Activated T-helper 9 cell treated with anti-CD3 and anti-CD28 coated beads, Interleukin-2, amount 50 U/mL, for 16 hours (primary cell): ENCODE data around the gene MVB12B.
A peak's percentile ranks its signal among the peaks of the same experiment; 100 is the strongest.

Experiments used
- DNase-seq: peaks from one replicate; pipeline ENCODE4 v3.0.0-alpha.2; 2020; ENCODE audit warnings: low read depth

Gene MVB12B

DNA sequence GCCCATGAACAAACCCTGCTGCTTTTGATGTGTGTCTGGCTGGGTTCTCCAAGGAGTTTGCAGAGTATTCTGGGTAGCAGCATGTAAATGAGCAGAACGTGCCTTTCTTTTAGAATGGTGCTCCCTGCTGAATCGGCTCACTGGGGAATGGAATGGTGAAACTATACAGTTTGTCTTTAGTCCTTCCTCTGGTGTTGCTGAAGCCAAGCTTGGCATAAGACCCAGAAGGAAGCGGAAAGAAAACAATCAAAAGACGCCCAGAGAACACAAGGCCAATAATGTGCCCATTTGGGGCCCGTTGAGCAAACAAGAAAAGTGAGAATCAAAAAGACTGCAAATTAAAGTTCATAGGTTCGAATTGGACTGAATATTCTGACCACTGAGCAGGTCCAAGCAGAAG is 60.1 kb downstream of the MVB12B start:
- DNase-seq = no peak

DNA sequence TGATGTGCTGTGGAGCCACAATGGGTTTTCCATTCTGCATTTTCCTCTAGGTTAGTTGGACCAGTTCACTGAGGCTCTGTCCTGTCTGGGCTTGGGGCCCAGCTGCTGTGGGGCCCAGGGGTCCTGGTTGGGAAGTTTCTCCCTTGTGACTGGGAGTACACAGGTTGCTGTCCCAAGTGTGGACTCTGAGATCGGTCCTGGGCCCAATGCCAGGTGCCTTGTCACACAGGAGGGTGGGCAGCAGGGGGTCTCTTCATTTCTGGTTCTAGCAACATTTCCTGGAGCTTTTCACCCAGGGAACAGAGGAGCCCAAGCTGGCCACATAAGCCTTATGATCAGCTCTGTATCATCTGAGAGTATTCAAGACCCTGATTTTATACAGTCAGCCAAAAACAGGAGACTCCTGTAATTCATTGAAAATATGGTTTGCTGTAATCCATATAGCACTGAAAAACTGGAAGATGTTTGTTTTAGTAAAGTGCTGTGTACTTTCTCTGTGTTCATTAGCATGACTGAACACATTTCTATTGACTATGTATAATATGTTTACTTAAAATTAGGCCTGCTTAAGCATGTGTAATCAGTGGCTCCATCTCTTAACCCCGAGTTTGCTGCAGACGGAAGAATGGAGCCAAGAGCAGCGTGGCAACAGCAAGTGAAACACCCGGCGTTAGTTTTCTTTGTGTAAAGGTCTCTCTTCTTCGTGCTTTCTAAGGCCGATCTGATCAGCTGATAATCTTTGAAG is 62.5 kb downstream of the MVB12B start:
- DNase-seq = no peak

DNA sequence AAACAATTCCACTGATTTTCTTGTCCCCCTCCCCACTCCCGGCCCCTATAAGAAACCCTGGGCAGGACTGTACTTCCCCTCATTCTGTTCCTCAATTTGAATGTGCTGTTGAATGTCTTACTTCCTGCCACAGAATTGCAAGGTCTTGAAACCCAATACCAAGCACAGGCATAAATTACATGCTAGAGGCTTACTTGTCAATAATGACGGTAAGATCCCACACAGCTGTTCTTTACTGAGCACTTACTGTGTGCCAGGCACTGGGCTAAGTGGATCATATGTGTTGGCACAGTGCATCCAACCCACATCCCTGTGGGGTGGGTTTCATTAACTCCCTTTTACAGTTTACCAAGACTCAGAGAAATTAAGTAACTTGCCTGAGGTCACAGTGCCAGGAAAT is 63.4 kb downstream of the MVB12B start:
- no peak for DNase-seq

DNA sequence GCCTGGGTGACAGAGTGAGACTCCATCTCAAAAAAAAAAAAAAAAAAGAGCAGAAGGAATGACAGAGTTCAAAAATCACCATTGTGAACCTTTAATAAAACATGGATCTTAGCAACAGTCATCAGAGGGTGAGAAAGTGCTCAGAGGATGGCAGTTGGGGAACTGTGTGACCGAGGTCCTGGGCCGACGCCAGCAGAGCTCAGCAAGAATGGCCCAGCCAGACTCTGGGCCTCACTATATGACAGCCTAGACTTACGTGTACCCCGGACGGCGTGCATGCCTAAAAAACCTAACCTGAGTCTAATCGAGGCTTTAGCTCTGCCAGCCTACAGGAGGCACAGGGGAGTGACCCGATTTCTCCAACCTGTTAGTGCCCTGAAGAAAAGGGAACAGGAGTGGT is 64.3 kb downstream of the MVB12B start:
- no peak for DNase-seq

DNA sequence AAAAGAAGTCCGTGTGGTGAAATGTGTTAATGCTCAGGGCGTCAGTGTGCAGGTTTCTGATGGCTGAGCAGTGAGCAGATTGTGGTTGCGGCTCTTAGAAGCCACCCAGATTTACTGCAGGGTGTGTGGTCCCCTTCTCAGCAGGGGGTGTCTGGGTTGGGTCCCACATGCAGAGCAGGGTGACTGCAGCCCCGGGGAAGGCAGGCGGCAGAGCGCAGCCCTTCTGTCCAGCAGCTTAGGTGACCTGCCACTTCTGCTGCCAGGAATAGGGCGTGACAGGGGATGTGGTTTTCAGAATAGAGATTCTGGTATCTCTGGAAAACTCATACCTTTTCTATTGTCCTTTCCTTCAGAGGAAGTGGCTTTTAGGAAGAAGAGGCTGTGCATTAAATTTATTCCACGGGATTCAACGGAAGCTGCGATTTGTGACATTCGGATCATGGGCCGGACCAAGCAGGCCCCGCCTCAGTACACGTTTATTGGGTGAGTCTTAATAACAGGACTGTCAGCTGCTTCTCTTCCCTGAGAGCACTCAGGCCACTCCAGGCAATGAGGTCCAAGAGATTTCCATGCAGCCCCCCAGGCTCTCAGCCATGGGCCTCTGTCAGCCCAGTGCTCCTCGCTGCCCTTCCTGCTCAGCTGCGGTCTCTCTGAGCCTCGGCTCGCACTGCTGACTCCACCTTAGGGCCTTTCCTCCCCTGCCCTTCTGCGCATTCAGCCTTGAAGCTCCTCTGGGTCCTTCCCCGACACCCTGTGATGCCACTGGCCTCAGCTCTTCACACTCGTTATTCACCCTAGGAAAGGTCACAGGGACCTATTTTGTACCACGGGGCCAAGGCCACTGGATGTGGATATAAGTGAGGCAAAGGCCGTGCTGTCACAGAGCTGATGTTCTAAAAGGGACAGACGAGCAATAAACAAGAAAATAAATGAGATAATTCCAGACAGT is 65.4 kb downstream of the MVB12B start:
- DNase-seq = no peak

DNA sequence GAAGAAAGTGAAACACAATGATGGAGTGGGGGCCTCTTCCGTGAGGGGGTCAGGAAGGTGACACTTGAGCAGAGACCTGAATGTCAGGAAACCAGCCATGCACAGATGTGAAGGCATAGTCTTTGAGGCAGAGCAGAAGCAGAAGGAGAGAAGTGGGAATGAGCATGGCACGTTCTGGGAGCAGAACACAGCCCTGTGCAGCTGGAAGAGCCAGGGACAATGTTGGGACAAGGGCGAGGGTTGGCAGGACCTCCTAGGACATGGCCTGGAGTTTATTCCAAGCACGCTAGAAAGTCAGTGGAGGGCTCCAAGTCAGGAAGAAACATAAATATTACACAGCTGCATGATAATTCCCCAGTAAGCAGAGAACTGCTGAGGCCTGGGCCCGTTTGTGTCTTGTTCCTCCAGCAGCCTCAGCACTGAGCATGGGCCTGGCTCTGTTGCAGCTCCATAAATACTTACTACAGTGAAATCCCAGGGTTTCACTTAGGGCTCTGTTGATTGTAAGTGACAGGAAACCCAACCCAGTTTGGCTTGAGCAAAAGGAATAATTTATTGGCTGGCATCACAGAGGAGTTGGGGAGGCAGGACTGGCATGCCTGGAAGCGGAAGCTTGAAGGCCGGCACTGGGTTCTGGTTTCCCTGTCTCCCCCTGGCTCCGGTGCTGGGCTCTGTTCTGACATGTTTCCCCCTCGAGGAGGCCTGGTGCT is 66.2 kb downstream of the MVB12B start:
- no peak for DNase-seq

DNA sequence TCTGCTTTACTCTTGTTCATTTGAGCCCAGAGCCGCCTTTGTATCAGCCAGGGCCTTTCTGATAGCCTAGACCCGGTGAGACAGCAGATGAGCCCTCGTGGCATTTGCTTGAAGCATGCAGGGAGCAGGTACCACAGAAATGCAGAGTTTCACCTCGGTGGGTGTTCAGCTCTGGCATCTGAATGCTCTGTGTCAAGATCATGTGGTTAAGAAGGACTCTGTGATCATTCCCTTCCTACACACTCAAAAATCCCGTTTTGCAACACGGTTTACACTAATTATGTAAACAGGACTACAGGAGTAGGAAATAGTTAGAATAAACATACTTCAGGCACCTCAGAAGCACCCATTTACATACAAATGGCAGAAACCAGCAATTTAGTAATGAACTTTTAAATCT is 67.2 kb downstream of the MVB12B start:
- DNase-seq = no peak

DNA sequence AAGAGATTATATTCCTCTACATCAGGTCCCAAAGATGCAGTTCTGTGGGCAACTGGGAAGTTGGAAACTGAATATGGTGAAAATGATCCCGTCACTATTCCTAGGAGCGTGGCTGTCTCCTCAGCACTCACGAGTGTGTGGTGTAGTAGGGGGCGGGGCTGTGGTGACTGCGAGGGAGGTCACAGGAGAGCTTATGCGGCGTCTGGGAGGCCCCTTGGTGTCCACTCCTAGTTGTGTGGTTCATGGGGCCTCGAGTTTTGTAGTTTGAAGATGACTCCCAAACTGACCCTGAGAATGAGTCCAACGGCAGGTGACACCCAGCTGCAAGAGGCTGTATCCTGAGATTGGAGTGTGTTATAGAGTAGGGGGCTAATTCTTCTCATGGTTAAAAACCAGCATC is 68.2 kb downstream of the MVB12B start:
- no peak for DNase-seq

DNA sequence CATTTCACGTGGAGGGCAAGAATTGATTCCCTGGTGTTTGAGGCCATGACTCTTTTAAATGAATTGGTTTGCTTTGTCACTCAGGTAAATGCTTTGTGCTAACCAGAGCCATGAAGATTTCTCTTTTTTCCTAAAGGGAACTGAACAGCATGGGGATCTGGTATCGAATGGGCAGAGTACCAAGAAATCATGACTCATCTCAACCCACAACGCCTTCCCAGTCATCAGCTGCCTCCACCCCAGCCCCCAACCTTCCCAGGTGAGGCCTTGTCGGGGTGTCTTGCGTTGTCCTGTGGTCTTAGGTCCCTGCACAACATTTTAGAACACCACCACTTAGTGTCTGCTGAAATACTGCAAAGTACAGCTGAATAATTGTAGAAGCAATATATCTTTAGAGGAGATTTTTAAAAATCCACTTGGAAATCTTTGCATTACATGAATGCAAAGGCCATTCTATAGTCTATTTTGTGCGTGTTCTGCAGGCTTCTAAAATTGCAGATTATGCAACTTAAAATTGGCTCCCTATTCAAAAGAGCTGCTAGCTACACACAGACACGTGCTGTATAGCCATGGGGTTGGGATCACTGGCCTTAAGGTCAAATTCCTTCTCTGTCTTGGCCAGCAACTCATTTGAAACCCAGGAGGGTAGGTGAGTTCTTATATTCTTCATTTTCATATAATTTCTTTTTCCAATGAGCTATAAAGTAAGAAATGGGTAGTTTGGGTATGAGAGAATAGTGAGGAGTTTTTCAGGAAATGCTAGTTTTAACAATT is 69.0 kb downstream of the MVB12B start:
- DNase-seq = no peak

DNA sequence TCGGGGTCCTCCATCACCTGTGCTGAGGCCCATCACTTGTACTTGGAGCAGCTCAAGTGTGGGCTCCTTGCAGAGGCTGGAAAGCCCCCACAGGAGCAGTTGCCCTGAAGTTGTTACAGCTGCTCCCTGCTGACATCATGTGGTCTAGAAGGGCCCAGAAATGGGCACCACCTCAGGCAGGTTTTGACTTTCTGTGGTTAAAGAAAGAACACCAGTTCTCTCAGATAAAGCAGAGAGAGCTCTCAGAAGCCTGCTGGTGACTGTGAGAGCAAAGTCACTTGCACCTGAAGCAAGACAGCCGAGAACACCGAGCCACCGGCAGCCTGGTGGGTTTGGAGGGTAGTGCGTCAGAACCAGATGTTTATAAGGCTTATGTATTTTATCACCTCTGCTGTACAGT is 70.4 kb downstream of the MVB12B start:
- peak; percentile 30 for DNase-seq

DNA sequence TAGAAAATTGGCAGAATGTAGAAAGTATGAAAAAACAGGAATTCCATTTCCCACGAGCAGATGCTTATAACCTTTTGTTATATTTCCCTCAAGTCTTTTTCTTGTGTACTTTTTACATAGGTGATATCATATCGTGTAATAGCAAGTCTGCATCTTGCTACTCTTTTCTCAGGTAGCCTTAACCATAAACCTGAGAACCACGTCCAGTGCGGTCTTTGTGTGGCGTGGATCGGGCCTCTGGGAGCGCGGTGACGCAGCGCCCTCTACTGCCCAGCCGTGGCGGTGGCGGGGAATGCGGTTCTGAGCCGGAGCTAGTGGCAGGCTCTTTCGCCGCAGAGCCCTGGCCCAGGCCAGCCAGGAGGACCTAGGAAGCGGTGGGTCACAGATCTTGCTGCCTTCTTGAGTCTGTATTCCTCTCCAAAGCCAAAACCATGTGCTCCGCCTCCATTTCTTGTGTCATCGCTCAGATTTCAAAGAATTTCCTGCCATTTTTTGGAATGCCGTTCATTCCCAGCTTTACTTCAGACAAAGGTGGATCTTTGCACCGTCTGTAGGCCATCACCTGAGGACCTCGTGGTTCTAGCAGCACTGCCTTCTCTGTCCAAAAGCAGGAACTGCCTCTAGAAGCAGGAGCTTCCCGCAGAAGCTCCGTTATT is 71.9 kb downstream of the MVB12B start:
- peak; percentile 56 for DNase-seq

DNA sequence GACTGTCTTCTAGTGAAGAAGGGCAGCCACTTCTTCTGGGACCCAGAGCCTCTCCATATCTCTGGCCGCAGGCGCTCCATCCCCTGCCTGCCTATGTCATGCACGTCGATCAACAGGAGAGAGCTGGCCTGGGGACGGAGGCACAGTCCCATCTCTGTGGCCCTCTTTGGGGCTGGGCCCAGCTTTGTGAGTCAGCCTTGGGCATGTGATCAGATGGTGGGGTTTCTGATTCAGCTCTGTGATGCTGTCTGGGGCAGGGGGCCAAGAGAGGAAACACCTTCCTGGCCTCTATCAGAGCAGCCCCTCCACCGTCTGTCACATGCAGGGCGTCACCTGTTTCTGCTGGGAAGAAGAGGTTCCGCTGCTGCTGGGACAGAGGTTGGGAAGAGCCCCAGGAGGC is 72.6 kb downstream of the MVB12B start:
- no peak for DNase-seq

DNA sequence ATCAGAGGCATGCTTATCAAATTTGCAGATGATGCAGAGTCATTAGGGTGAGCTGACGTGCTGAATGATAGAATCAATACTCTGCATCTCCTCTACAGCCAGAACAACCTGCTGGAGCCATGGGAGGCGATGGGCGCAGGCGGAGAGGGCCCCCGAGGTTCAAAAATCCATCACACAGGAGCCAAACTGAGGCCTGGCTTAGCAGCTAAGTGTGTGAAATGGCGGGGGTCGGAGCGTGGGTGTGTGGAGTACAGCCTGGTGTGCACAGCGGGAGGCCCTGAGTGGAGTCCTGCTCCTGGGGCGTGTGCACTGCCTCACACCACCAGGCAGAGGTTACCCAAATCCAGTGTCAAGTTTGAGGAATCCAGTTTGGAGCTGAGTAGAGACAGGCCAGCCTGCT is 73.2 kb downstream of the MVB12B start:
- no peak for DNase-seq

DNA sequence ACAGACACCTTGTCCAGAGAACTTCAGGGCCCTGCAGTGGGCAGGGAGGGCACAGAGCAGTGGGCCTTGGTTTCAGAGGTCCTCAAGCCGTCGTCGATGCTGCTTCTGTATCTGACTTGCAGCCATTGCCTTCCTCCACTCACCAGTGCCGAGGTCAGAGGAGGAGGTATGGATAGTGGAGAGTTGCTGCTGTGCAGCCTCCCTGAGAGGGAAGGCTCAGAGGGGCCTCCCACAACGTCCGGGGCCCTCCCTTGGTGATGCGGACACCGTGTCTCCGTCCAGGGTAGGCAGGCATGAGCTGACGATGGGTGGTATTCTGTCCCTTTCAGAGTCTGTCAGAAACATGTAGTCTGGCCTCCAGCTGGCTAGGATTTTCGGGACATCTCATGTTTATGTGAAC is 73.9 kb downstream of the MVB12B start:
- no peak for DNase-seq

DNA sequence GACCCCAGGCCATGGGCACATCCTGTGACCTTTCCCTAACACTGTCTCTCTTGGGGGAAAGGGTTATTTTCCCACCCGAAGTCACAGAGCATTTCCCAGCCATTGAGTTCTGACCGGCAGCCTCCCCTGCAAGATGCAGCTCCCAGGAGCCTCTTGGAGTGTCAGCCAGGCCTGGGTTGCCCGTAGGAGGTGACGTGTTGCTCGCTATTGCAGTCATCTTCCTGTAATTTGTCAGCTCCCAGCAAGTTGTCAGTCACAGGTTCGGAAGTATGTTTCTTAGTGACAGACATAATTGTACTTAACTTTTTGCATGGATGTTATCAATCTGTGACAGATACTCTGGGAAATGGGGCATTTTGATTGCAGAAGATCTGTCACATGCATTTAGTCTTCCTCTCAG is 74.5 kb downstream of the MVB12B start:
- DNase-seq = no peak

DNA sequence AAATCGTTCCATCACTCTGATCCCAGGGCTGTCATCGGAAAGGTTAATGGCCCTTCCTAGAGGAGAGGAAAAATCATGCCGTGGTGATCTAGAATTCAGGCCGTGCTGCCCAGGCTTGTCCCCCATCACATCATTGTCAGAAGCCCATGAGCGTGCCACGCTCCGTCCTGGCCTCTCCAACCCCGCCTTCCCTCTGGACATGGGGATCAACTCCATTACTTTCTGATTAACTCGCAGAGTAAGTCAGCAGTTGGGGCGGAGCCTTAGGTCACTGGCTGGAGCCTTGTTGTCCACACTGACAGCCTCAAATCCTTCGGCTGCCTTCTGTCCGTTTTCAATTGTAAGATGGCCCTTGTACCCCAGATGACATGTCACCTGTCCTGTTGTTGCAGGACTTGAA is 75.0 kb downstream of the MVB12B start:
- DNase-seq = no peak

DNA sequence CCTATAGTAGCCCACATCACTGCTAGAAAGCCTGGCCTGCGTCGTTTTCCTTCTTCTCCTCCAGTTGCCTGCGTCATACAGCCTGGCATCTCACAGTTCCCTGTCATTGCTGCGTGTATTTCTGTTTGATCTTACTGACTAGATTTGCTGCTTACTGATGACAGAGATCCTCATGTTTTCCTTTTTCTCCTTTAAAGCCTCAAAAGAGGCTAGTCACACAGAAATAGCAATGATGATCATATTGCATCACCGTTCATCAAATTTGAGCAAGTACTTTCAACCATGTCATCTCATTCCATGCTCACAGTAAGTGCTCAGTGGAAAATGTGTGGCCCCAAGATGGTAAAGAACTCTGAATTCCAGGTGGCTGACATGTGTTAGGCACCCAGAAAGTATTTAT is 76.8 kb downstream of the MVB12B start:
- DNase-seq = no peak

DNA sequence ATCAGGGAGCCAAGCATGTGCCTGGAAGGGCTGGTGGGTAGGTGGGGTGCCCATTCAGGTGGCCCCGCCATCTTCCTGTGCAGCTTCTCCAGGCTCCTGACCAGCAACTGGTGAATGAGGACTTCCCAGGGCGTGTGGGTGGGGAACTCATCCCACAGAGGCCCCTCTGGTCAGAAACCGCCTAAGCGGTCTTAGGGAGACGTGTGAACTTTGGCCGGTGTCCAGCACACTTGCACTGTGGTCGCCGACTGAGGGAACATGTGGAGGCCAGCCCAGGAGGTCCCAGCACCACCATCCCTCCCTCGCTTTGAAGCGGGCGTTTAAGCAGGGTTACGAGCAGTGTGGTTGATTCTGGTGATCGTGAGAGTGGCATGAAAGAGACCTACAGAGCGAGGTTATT is 77.8 kb downstream of the MVB12B start:
- DNase-seq = no peak

DNA sequence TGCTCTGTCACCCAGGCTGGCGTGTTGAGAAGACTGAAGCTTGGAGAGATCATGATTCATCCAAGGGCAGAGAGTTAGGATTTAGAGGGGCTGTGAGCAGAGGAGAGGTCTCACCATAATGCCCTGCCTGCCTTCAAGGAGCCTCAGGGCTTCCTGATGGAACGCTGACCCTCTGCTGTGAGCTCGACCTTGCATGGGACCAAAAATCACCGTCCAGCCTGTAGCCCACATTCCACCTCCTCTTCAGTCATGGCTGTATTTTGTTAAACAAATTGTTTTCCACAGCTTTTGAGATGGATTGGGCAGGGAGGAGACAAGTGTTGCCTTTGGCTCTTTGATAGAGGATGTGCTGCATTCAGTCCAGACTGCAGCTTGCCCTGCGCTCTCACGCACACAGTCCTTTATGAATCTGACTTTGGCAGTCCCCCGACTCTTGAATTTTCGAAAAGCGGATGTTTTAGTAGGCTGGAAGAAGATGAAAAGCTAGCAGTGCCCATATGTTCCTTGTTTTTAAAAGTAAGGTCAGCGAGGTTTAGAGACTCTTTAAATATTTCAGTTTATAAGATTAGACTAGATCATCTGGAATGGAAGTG is 79.5 kb downstream of the MVB12B start:
- no peak for DNase-seq

DNA sequence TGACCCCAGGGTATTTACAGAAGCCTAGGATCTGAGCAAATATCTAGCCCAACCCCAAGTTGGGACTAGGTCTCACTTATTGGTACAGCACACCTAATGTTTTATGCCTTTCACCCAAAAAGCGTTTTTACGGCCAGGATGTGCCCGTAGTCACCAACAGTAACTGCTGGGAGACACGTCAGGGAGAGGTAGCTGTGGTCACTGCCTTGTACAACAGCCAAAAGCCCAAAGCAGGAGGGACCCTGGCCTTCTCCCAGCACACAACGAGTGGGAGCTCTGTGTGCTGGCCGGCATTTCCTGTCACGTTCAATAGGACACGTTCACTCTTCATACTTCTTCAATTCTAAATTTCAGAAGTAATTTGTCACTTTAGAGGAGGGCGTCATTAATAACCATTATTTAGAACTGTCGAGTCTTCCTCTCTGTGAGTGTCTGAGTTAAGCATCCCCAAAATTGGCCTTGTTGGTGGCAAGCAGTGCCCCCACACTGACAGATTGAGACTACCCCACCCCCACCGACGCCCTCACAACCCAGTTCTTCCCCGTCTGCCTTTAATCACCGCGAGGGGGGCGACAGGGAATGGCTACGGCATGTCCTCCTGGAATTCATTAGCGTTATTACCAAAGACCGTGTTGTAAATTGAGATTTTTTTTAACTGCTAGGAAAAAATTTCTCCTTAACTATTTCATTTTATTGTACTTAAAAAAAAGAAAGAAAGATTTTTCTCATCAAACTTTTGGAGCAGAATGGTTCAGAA is 80.7 kb downstream of the MVB12B start:
- DNase-seq = no peak
